Stimulated activated CD8-positive, alpha-beta memory T cell treated with anti-CD3 and anti-CD28 coated beads, Interleukin-7, amount 100 ng/mL, for 24 hours (primary cell): ENCODE data around the gene MMP15.
A peak's percentile ranks its signal among the peaks of the same experiment; 100 is the strongest.
"Not testable (repeated sequence)": the region's sequence is repeated elsewhere in the genome, so short reads cannot be mapped to it uniquely, and the experiment has no call there.

ENCODE experiments used
- DNase-seq: peaks from one replicate; pipeline ENCODE4 v3.0.0-alpha.2; 2020; ENCODE audit warnings: low read depth

MMP15 gene

GRCh38 chr16:58025351-58026138 is at the start of gene MMP15:
TSS of gene MMP15 (plus strand) at chr16:58025754. CDS start at chr16:58026351, 597 bp downstream.
- DNase-seq, result peak; percentile 21

- no peak for DNase-seq
Measured at GRCh38 chr16:57976331-57976796, 49.2 kb upstream of the MMP15 start.

GRCh38 chr16:57977418-57978069 is 48.0 kb upstream of the MMP15 start:
- no peak for DNase-seq

GRCh38 chr16:57978070-57978465 is 47.5 kb upstream of the MMP15 start:
- not testable (repeated sequence) for DNase-seq

- no peak for DNase-seq
Measured at GRCh38 chr16:57979006-57979585, 46.5 kb upstream of the MMP15 start.

- DNase-seq, result no peak
Measured at GRCh38 chr16:57981636-57982035, 43.9 kb upstream of the MMP15 start.

- DNase-seq, result no peak
Measured at GRCh38 chr16:57982385-57982784, 43.2 kb upstream of the MMP15 start.

- peak; percentile 82 for DNase-seq
Measured at GRCh38 chr16:57984443-57985203, 40.9 kb upstream of the MMP15 start.

- no peak for DNase-seq
Measured at GRCh38 chr16:57985204-57986181, 40.1 kb upstream of the MMP15 start.

GRCh38 chr16:57986196-57986595 is 39.4 kb upstream of the MMP15 start:
- no peak for DNase-seq

GRCh38 chr16:57987441-57988177 is 37.9 kb upstream of the MMP15 start:
- no peak for DNase-seq

GRCh38 chr16:57988929-57989328 is 36.6 kb upstream of the MMP15 start:
- DNase-seq, result no peak

GRCh38 chr16:57991551-57992059 is 33.9 kb upstream of the MMP15 start:
- no peak for DNase-seq

- DNase-seq, result no peak
Measured at GRCh38 chr16:57992084-57992483, 33.5 kb upstream of the MMP15 start.

GRCh38 chr16:57993438-57993837 is 32.1 kb upstream of the MMP15 start:
- DNase-seq, result no peak

GRCh38 chr16:57993897-57994296 is 31.7 kb upstream of the MMP15 start:
- DNase-seq, result no peak

GRCh38 chr16:57994361-57994760 is 31.2 kb upstream of the MMP15 start:
- no peak for DNase-seq

- DNase-seq, result no peak
Measured at GRCh38 chr16:57994778-57995177, 30.8 kb upstream of the MMP15 start.

- DNase-seq, result no peak
Measured at GRCh38 chr16:57995721-57996405, 29.7 kb upstream of the MMP15 start.
